SU-DHL-6 (cell line): ENCODE measurements around the gene MAN2A2.
A peak's percentile ranks its signal among the peaks of the same experiment; 100 is the strongest.

Experiments used
- H2AFZ ChIP-seq: fragments of 200-600 bp; sonication (generic); 2 replicates; pipeline ENCODE4 v1.6.1; 2014; ENCODE audit warnings: low read depth, mild to moderate bottlenecking, moderate library complexity, mixed read lengths, antibody characterized with exemption, low read length; ENCODE audit not compliant: severe bottlenecking
- H3F3A ChIP-seq: fragments of 200-600 bp; shearing (Covaris generic); 2 replicates; pipeline ENCODE4 v1.6.0; 2016; ENCODE audit warnings: antibody characterized with exemption, mild to moderate bottlenecking; ENCODE audit not compliant: insufficient read depth
- H3K27ac ChIP-seq: fragments of 200-600 bp; sonication (generic); 2 replicates; pipeline ENCODE4 v1.5.1; 2016; ENCODE audit warnings: low read depth, mild to moderate bottlenecking, low read length, moderate library complexity, mixed read lengths
- H3K27me3 ChIP-seq: fragments of 200-600 bp; sonication (generic), shearing (Covaris generic); 2 replicates; pipeline ENCODE4 v1.6.0; 2014; ENCODE audit warnings: mild to moderate bottlenecking, low read length
- H3K36me3 ChIP-seq: fragments of 200-600 bp; sonication (generic); 2 replicates; pipeline ENCODE4 v1.6.1; 2014; ENCODE audit warnings: mild to moderate bottlenecking, low read length, mixed read lengths
- H3K4me2 ChIP-seq: fragments of 300-600, 200-600 bp; shearing (Covaris generic), sonication (generic); 2 replicates; pipeline ENCODE4 v1.6.0; 2014; ENCODE audit warnings: low read length, low read depth, mild to moderate bottlenecking; ENCODE audit not compliant: poor library complexity, severe bottlenecking
- H3K4me3 ChIP-seq: fragments of 200-600 bp; sonication (generic); 2 replicates; pipeline ENCODE4 v1.5.1; 2014; ENCODE audit warnings: antibody characterized with exemption, low read length, mild to moderate bottlenecking, mixed read lengths; ENCODE audit not compliant: insufficient read depth, poor library complexity, severe bottlenecking
- H3K79me2 ChIP-seq: fragments of 200-600 bp; sonication (generic); 2 replicates; pipeline ENCODE4 v1.6.1; 2014; ENCODE audit warnings: mild to moderate bottlenecking, low read length, moderate library complexity; ENCODE audit not compliant: insufficient read depth
- H3K9ac ChIP-seq: fragments of 200-600 bp; sonication (generic); 2 replicates; pipeline ENCODE4 v1.7.0; 2014; ENCODE audit warnings: mild to moderate bottlenecking, low read length
- H3K9me2 ChIP-seq: fragments of 200-600 bp; sonication (generic); replicated peaks from 2 replicates; pipeline ENCODE4 v1.6.1; 2014; ENCODE audit warnings: low read length; ENCODE audit not compliant: insufficient read depth
- H3K9me3 ChIP-seq: fragments of 200-600 bp; sonication (generic); 2 replicates; pipeline ENCODE4 v1.6.1; 2014; ENCODE audit warnings: low read length, mixed read lengths; ENCODE audit not compliant: insufficient read depth
- H4K20me1 ChIP-seq: fragments of 200-600 bp; sonication (generic); 2 replicates; pipeline ENCODE4 v1.6.1; 2014; ENCODE audit warnings: low read depth, mild to moderate bottlenecking, antibody characterized with exemption, low read length, moderate library complexity, mixed read lengths
- CTCF ChIP-seq: fragments of 200-600 bp; sonication (generic); IDR thresholded peaks from one replicate; pipeline ENCODE4 v1.5.1; 2017; ENCODE audit warnings: antibody characterized with exemption, mild to moderate bottlenecking, low read length, moderate library complexity; ENCODE audit not compliant: insufficient read depth, poor library complexity, severe bottlenecking
- EZH2phosphoT487 ChIP-seq: fragments of 200-600 bp; sonication (generic), shearing (Covaris generic); conservative IDR thresholded peaks from 2 replicates; pipeline ENCODE4 v1.6.1; 2018; ENCODE audit warnings: mild to moderate bottlenecking, antibody characterized with exemption, low read length, moderate library complexity, mixed read lengths

Gene MAN2A2

GRCh38 chr15:90871139-90871715 lies 31.9 kb upstream of the MAN2A2 start:
- H3K4me2 ChIP-seq = peak overlapping the region; percentile 55
- TF ChIP-seq CTCF (no peak), EZH2phosphoT487 (no peak)
- H3K9me3 ChIP-seq = no peaks in the 10 kb centered on the region
- H2AFZ ChIP-seq = peak overlapping the region; percentile 39
- H3K4me3 ChIP-seq = peak overlapping the region; percentile 47
- H3K36me3 ChIP-seq = no peaks in the 10 kb centered on the region
- no peaks in the 10 kb centered on the region for H3K79me2 ChIP-seq
- H3K27me3 ChIP-seq = no peaks in the 10 kb centered on the region
- no peaks in the 10 kb centered on the region for H4K20me1 ChIP-seq
- H3K9me2 ChIP-seq = no peaks in the 10 kb centered on the region
- no peaks in the 10 kb centered on the region for H3F3A ChIP-seq
- peak overlapping the region; percentile 43 for H3K9ac ChIP-seq
- no peak overlapping the region for H3K27ac ChIP-seq

- no peaks in the 10 kb centered on the region for H3K9me3 ChIP-seq
- H3K27me3 ChIP-seq = no peaks in the 10 kb centered on the region
- H3K27ac ChIP-seq = no peak overlapping the region
- H2AFZ ChIP-seq = no peak overlapping the region
- no peaks in the 10 kb centered on the region for H3K36me3 ChIP-seq
- TF ChIP-seq EZH2phosphoT487 (0 out of 2 replicates have a peak, but pooled peaks have one; percentile 30), CTCF (no peak)
- H3K9me2 ChIP-seq = no peaks in the 10 kb centered on the region
- peak overlapping the region; percentile 55 for H3K4me2 ChIP-seq
- no peaks in the 10 kb centered on the region for H3K79me2 ChIP-seq
- peak overlapping the region; percentile 43 for H3K9ac ChIP-seq
- H4K20me1 ChIP-seq = no peaks in the 10 kb centered on the region
- peak overlapping the region; percentile 47 for H3K4me3 ChIP-seq
- no peaks in the 10 kb centered on the region for H3F3A ChIP-seq
Observed at GRCh38 chr15:90871716-90872485, 31.2 kb upstream of the MAN2A2 start.

- Histone ChIP-seq H3F3A (no peaks in the 10 kb centered on the region), H3K27ac (no peak overlapping the region), H3K4me2 (peak overlapping the region; percentile 55), H3K9me3 (no peaks in the 10 kb centered on the region), H3K36me3 (no peaks in the 10 kb centered on the region), H3K9ac (no peak overlapping the region), H3K4me3 (no peak overlapping the region), H4K20me1 (no peaks in the 10 kb centered on the region), H3K27me3 (no peaks in the 10 kb centered on the region), H3K79me2 (no peaks in the 10 kb centered on the region), H2AFZ (no peak overlapping the region), H3K9me2 (no peaks in the 10 kb centered on the region)
- TF ChIP-seq EZH2phosphoT487 (no peak), CTCF (no peak)
Observed at GRCh38 chr15:90872486-90873184, 30.5 kb upstream of the MAN2A2 start.
